22Rv1 (cell line): Measurements from ENCODE around the gene IFNW1.

ENCODE experiments used
- ZFX ChIP-seq: fragments of 450-650 bp; IDR thresholded peaks from 2 replicates; pipeline ENCODE4 v1.6.1; 2017; ENCODE audit warnings: antibody characterized with exemption, borderline replicate concordance
- TF ChIP-seq, protein P1 (sequence below): fragments of 450-650 bp; IDR thresholded peaks from 2 replicates; pipeline ENCODE4 v1.5.1; 2017; ENCODE audit warnings: mild to moderate bottlenecking

DNA sequence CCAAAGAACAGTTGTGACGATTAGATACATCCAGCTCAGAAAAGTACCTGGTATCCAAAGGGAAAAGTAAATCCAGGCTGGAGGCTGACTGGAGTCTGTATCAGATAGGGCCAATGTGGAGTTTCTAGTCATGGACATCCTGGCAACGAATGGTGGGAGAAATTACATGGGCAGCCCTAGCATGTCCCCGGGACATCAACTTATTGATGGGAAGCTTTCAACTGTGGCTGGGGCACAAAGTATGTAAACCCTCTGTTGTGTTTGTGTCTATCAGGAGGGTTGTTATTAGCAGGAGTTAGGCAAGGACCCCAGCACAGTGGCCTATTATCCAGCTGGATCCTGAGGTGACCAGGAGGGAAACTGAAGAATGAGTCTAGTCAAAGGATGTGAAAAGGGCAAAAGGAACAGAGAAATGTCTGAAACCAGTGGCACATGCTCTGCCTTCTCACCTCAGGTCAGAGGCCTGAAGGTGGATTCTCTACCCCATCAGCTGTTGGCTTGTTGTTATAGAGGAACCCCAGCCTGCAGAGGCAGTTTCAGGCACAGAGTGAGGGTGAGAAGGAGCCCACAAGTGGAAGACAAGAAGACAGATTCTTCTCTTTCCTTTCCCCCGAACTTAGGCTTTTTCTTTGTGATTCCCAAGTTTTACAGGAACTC is 19.9 kb downstream of the IFNW1 start:
- TF ChIP-seq, protein P1, sequence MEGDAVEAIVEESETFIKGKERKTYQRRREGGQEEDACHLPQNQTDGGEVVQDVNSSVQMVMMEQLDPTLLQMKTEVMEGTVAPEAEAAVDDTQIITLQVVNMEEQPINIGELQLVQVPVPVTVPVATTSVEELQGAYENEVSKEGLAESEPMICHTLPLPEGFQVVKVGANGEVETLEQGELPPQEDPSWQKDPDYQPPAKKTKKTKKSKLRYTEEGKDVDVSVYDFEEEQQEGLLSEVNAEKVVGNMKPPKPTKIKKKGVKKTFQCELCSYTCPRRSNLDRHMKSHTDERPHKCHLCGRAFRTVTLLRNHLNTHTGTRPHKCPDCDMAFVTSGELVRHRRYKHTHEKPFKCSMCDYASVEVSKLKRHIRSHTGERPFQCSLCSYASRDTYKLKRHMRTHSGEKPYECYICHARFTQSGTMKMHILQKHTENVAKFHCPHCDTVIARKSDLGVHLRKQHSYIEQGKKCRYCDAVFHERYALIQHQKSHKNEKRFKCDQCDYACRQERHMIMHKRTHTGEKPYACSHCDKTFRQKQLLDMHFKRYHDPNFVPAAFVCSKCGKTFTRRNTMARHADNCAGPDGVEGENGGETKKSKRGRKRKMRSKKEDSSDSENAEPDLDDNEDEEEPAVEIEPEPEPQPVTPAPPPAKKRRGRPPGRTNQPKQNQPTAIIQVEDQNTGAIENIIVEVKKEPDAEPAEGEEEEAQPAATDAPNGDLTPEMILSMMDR = no peak
- no peak for TF ChIP-seq ZFX
